Osteocyte (in vitro differentiated cells): ENCODE measurements around the gene KCTD1. TPM values are rescaled to one million over a fixed set of nuclear protein-coding genes. Genes with fewer than 3 reads are reported as not detected.

Experiments
- DNase-seq: peaks from one replicate; pipeline ENCODE4 v3.0.0; 2021; ENCODE audit warnings: mixed read lengths; ENCODE audit not compliant: unreplicated experiment; ENCODE audit errors: extremely low spot score
- H3K27ac Mint-ChIP-seq: one replicate; pipeline ENCODE4 v1.8.0; 2021; ENCODE audit warnings: mild to moderate bottlenecking, mixed read lengths; ENCODE audit not compliant: unreplicated experiment
- H3K27me3 Mint-ChIP-seq: one replicate; pipeline ENCODE4 v1.8.0; 2021; ENCODE audit warnings: mixed read lengths; ENCODE audit not compliant: unreplicated experiment
- H3K36me3 Mint-ChIP-seq: one replicate; pipeline ENCODE4 v1.8.0; 2021; ENCODE audit warnings: mixed read lengths; ENCODE audit not compliant: unreplicated experiment
- H3K4me1 Mint-ChIP-seq: one replicate; pipeline ENCODE4 v1.8.0; 2021; ENCODE audit warnings: mixed read lengths; ENCODE audit not compliant: unreplicated experiment
- H3K4me3 Mint-ChIP-seq: one replicate; pipeline ENCODE4 v1.8.0; 2021; ENCODE audit warnings: mild to moderate bottlenecking, moderate library complexity, mixed read lengths; ENCODE audit not compliant: unreplicated experiment
- H3K9me3 Mint-ChIP-seq: one replicate; pipeline ENCODE4 v1.8.0; 2021; ENCODE audit warnings: mixed read lengths; ENCODE audit not compliant: unreplicated experiment
- CTCF ChIP-seq: fragments of 200-600 bp; sonication (generic); IDR thresholded peaks from 2 replicates; pipeline ENCODE4 v1.5.0; 2021; ENCODE audit warnings: antibody characterized with exemption, mild to moderate bottlenecking, moderate library complexity
- total RNA-seq: library from RNA; stranded (reverse); gene quantifications from 2 replicates; pipeline ENCODE4 v1.2.1, GENCODE V29; 2021

KCTD1 gene
- total RNA-seq, 1 donor from 2014 or later = 25.7 TPM

GRCh38 chr18:26510337-26510736 is 38.0 kb downstream of the KCTD1 start:
- no peaks in the 10 kb centered on the region for H3K9me3 Mint-ChIP-seq
- no peak for DNase-seq
- no peak for TF ChIP-seq CTCF
- H3K27ac Mint-ChIP-seq = peak overlapping the region; percentile 31
- H3K4me1 Mint-ChIP-seq = peaks cover 33% of the 10 kb centered on the region
- H3K27me3 Mint-ChIP-seq = no peaks in the 10 kb centered on the region
- no peak overlapping the region for H3K4me3 Mint-ChIP-seq
- no peaks in the 10 kb centered on the region for H3K36me3 Mint-ChIP-seq

- DNase-seq = no peak
- Mint-ChIP-seq H3K27me3 (no peaks in the 10 kb centered on the region), H3K4me3 (no peak overlapping the region), H3K4me1 (peaks cover 39% of the 10 kb centered on the region), H3K9me3 (no peaks in the 10 kb centered on the region), H3K27ac (no peak overlapping the region), H3K36me3 (no peaks in the 10 kb centered on the region)
- TF ChIP-seq CTCF = no peak
These were observed 42.3 kb downstream of the KCTD1 start for GRCh38 chr18:26506012-26506411.

GRCh38 chr18:26504831-26505230 is 43.5 kb downstream of the KCTD1 start:
- DNase-seq = no peak
- H3K27ac Mint-ChIP-seq = no peak overlapping the region
- H3K27me3 Mint-ChIP-seq = no peaks in the 10 kb centered on the region
- H3K4me1 Mint-ChIP-seq = peaks cover 27% of the 10 kb centered on the region
- no peak overlapping the region for H3K4me3 Mint-ChIP-seq
- no peaks in the 10 kb centered on the region for H3K9me3 Mint-ChIP-seq
- H3K36me3 Mint-ChIP-seq = peaks cover 4% of the 10 kb centered on the region
- no peak for TF ChIP-seq CTCF

GRCh38 chr18:26503382-26503781 is 45.0 kb downstream of the KCTD1 start:
- Mint-ChIP-seq H3K4me1 (peaks cover 24% of the 10 kb centered on the region), H3K36me3 (peaks cover 11% of the 10 kb centered on the region), H3K4me3 (peak overlapping the region; percentile 54), H3K9me3 (no peaks in the 10 kb centered on the region), H3K27me3 (no peaks in the 10 kb centered on the region), H3K27ac (peak overlapping the region; percentile 59)
- no peak for TF ChIP-seq CTCF
- no peak for DNase-seq

- Mint-ChIP-seq H3K4me3 (peak overlapping the region; percentile 54), H3K9me3 (no peaks in the 10 kb centered on the region), H3K4me1 (peaks cover 22% of the 10 kb centered on the region), H3K27me3 (no peaks in the 10 kb centered on the region), H3K27ac (peak overlapping the region; percentile 59), H3K36me3 (peaks cover 14% of the 10 kb centered on the region)
- no peak for DNase-seq
- TF ChIP-seq CTCF = no peak
These were observed 45.5 kb downstream of the KCTD1 start for GRCh38 chr18:26502823-26503222.
